WTC11 (cell line): ENCODE measurements around the gene ANKRD39. TPM values are rescaled to one million over a fixed set of nuclear protein-coding genes. Genes with fewer than 3 reads are reported as not detected.

Experiments
- ATAC-seq: fragments of 200-7000 bp; cut with Tn5 transposase; 2 replicates; pipeline ENCODE4 v1.10.0; 2021; ENCODE audit warnings: mild to moderate bottlenecking, moderate library complexity
- CTCF ChIA-PET: fragments of 300-600 bp; sonication (Branson Sonifier 250); formaldehyde crosslinking; loops from one replicate; lab custom pipeline; 2021; ENCODE audit warnings: antibody characterized with exemption; lab: Charles Lee
- POLR2A ChIA-PET: fragments of 350-600 bp; sonication (Branson Sonifier 250); formaldehyde crosslinking; loops from one replicate; lab custom pipeline; 2021; ENCODE audit warnings: antibody characterized with exemption; lab: Charles Lee
- DNase-seq: peaks from one replicate; pipeline ENCODE4 v3.0.0; 2021; ENCODE audit warnings: low spot score
- H3K27ac Mint-ChIP-seq: 2 replicates; pipeline ENCODE4 v1.8.0; 2021; ENCODE audit warnings: mixed read lengths
- H3K27me3 Mint-ChIP-seq: 2 replicates; pipeline ENCODE4 v1.8.0; 2021; ENCODE audit warnings: low read depth, mild to moderate bottlenecking, moderate library complexity, mixed read lengths
- H3K36me3 Mint-ChIP-seq: 2 replicates; pipeline ENCODE4 v1.8.0; 2021; ENCODE audit warnings: mixed read lengths
- H3K4me1 Mint-ChIP-seq: 2 replicates; pipeline ENCODE4 v1.8.0; 2022; ENCODE audit warnings: mixed read lengths
- H3K4me3 Mint-ChIP-seq: 2 replicates; pipeline ENCODE4 v1.8.0; 2021; ENCODE audit warnings: mild to moderate bottlenecking, moderate library complexity, mixed read lengths
- H3K9me3 Mint-ChIP-seq: 2 replicates; pipeline ENCODE4 v1.8.0; 2021; ENCODE audit warnings: mixed read lengths
- CREM ChIP-seq: sonication (generic); formaldehyde crosslinking; IDR thresholded peaks from 2 replicates; pipeline ENCODE4 v1.8.1; 2022; ENCODE audit warnings: mild to moderate bottlenecking, missing genetic modification reagents, moderate library complexity
- GABPB1 ChIP-seq: sonication (generic); formaldehyde crosslinking; IDR thresholded peaks from 2 replicates; pipeline ENCODE4 v1.8.1; 2023; ENCODE audit warnings: mild to moderate bottlenecking, missing genetic modification reagents
- JUN ChIP-seq: sonication (generic); formaldehyde crosslinking; IDR thresholded peaks from 2 replicates; pipeline ENCODE4 v1.8.0; 2023; ENCODE audit warnings: mild to moderate bottlenecking, missing genetic modification reagents
- NFATC4 ChIP-seq: fragments of 250-450 bp; sonication (Bioruptor Pico); IDR thresholded peaks from 2 replicates; pipeline ENCODE4 v1.9.0; 2021; ENCODE audit warnings: mild to moderate bottlenecking
- RELA ChIP-seq: sonication (generic); formaldehyde crosslinking; IDR thresholded peaks from 2 replicates; pipeline ENCODE4 v1.8.1; 2022; ENCODE audit warnings: missing genetic modification reagents, mild to moderate bottlenecking, borderline replicate concordance
- RORB ChIP-seq: fragments of 250-450 bp; sonication (Bioruptor Pico); IDR thresholded peaks from 2 replicates; pipeline ENCODE4 v1.9.0; 2021; ENCODE audit warnings: mild to moderate bottlenecking
- SMAD3 ChIP-seq: sonication (generic); formaldehyde crosslinking; IDR thresholded peaks from 2 replicates; pipeline ENCODE4 v1.8.0; 2022; ENCODE audit warnings: missing genetic modification reagents, mild to moderate bottlenecking, borderline replicate concordance
- SOX15 ChIP-seq: fragments of 250-450 bp; sonication (Bioruptor Pico); IDR thresholded peaks from 2 replicates; pipeline ENCODE4 v1.9.0; 2021; ENCODE audit warnings: mild to moderate bottlenecking
- ZNF138 ChIP-seq: sonication (generic); formaldehyde crosslinking; conservative IDR thresholded peaks from 2 replicates; pipeline ENCODE4 v1.8.1; 2022; ENCODE audit warnings: mild to moderate bottlenecking, moderate library complexity, missing genetic modification reagents
- ZNF219 ChIP-seq: sonication (generic); formaldehyde crosslinking; IDR thresholded peaks from 2 replicates; pipeline ENCODE4 v1.8.0; 2023; ENCODE audit warnings: missing genetic modification reagents, mild to moderate bottlenecking, borderline replicate concordance
- ZNF423 ChIP-seq: fragments of 250-450 bp; sonication (Bioruptor Pico); IDR thresholded peaks from 2 replicates; pipeline ENCODE4 v2.1.2; 2022; ENCODE audit warnings: mild to moderate bottlenecking, moderate library complexity
- ZNF671 ChIP-seq: fragments of 250-450 bp; sonication (Bioruptor Pico); IDR thresholded peaks from 2 replicates; pipeline ENCODE4 v1.8.0; 2021; ENCODE audit warnings: mild to moderate bottlenecking
- total RNA-seq: library from RNA; stranded (reverse); gene quantifications from 3 replicates; pipeline ENCODE4 v1.2.3, GENCODE V29; 2021
- TF ChIP-seq, protein P1 (sequence below): fragments of 250-450 bp; sonication (Bioruptor Pico); IDR thresholded peaks from 2 replicates; pipeline ENCODE4 v1.8.0; 2021; ENCODE audit warnings: mild to moderate bottlenecking
- TF ChIP-seq, protein P2 (sequence below): sonication (generic); formaldehyde crosslinking; IDR thresholded peaks from 2 replicates; pipeline ENCODE4 v1.8.1; 2023; ENCODE audit warnings: mild to moderate bottlenecking, missing genetic modification reagents
- TF ChIP-seq, protein P3 (sequence below): fragments of 250-450 bp; sonication (Bioruptor Pico); IDR thresholded peaks from 2 replicates; pipeline ENCODE4 v1.9.0; 2021; ENCODE audit warnings: mild to moderate bottlenecking, borderline replicate concordance

The ANKRD39 gene
- total RNA-seq, 1 experiment from 2014 or later: 17.9 TPM

DNA sequence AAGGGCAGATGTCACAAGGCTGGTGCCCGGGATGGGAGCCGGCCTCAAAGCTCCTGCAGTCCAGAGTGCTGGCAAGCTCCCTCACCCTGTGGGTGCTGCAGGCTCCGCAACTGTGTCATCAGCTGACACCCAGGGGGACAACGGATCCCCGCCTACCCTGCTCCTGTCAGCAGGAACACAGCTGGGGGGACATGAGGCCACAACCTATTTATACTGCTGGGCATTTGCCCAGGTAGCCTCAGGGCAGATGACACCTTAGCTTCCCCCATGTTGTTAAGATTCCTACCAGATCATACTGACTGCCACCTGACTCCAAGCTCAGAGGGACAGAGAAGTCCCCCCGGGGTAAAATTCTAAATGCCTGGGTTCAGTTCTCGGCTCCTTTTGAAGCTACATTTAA lies 15.2 kb downstream of the ANKRD39 start (continued):
- TF ChIP-seq, protein P1, sequence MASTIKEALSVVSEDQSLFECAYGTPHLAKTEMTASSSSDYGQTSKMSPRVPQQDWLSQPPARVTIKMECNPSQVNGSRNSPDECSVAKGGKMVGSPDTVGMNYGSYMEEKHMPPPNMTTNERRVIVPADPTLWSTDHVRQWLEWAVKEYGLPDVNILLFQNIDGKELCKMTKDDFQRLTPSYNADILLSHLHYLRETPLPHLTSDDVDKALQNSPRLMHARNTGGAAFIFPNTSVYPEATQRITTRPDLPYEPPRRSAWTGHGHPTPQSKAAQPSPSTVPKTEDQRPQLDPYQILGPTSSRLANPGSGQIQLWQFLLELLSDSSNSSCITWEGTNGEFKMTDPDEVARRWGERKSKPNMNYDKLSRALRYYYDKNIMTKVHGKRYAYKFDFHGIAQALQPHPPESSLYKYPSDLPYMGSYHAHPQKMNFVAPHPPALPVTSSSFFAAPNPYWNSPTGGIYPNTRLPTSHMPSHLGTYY (CRISPR knock-in tag): no peak
- TF ChIP-seq SMAD3 (CRISPR knock-in tag) (no peak), NFATC4 (CRISPR knock-in tag) (no peak), ZNF138 (CRISPR knock-in tag) (no peak)
- TF ChIP-seq, protein P2, sequence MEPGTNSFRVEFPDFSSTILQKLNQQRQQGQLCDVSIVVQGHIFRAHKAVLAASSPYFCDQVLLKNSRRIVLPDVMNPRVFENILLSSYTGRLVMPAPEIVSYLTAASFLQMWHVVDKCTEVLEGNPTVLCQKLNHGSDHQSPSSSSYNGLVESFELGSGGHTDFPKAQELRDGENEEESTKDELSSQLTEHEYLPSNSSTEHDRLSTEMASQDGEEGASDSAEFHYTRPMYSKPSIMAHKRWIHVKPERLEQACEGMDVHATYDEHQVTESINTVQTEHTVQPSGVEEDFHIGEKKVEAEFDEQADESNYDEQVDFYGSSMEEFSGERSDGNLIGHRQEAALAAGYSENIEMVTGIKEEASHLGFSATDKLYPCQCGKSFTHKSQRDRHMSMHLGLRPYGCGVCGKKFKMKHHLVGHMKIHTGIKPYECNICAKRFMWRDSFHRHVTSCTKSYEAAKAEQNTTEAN (CRISPR knock-in tag): no peak

DNA sequence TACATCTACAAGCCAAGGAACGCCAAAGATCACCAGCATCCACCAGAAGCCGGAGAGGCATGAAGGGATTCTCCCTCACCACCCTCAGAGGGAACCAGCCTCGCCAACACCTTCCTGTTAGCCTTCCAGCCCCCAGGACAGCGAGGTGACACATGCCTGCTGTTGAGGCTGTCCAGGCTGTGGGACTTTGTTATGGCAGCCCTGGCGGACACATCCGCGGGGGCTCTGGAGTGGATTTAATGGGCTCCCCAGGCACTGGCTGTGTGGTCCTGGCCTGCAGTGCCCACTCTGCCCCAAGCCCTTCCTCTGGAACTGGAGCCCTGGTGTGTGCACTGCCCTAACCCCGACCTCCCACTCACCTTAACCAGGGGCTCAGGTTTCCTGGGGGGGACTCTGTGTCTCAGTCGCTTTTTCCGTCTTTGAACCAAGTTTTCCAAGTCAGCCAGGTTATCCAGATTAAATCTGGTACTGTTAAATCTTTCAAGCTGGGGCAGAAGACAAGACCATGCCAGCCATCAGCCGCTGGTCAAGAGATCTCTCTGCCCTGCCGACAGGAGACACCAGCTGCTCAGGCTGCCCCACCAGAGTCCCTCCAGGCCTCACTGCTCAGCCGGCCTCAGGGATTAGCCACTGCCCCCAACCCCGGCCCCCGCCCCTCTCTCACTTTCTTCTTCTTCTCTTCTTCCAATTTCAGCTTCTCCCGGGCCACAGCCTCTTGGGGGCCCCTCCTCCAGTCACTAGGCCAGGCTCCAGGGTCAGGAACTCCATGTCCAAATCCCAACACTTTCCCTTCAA lies 15.9 kb downstream of the ANKRD39 start:
- no peak for DNase-seq
- H3K4me3 Mint-ChIP-seq: no peak overlapping the region
- no peaks in the 10 kb centered on the region for H3K9me3 Mint-ChIP-seq
- ATAC-seq: no peak
- ChIA-PET POLR2A (no interaction called here), CTCF (interaction anchor here (0.9 to 2.3 kb wide), 10 partner anchors 9 to 143 kb away, joined by 3 to 11 read pairs (median 4); partner anchors contain the start of genes ANKRD39 and CNNM3)
- TF ChIP-seq ZNF423 (no peak), SOX15 (CRISPR knock-in tag) (no peak), ZNF671 (CRISPR knock-in tag) (no peak), CREM (no peak), GABPB1 (CRISPR knock-in tag) (no peak), RORB (CRISPR knock-in tag) (no peak), JUN (CRISPR knock-in tag) (no peak), ZNF219 (CRISPR knock-in tag) (no peak)
- TF ChIP-seq, protein P3, sequence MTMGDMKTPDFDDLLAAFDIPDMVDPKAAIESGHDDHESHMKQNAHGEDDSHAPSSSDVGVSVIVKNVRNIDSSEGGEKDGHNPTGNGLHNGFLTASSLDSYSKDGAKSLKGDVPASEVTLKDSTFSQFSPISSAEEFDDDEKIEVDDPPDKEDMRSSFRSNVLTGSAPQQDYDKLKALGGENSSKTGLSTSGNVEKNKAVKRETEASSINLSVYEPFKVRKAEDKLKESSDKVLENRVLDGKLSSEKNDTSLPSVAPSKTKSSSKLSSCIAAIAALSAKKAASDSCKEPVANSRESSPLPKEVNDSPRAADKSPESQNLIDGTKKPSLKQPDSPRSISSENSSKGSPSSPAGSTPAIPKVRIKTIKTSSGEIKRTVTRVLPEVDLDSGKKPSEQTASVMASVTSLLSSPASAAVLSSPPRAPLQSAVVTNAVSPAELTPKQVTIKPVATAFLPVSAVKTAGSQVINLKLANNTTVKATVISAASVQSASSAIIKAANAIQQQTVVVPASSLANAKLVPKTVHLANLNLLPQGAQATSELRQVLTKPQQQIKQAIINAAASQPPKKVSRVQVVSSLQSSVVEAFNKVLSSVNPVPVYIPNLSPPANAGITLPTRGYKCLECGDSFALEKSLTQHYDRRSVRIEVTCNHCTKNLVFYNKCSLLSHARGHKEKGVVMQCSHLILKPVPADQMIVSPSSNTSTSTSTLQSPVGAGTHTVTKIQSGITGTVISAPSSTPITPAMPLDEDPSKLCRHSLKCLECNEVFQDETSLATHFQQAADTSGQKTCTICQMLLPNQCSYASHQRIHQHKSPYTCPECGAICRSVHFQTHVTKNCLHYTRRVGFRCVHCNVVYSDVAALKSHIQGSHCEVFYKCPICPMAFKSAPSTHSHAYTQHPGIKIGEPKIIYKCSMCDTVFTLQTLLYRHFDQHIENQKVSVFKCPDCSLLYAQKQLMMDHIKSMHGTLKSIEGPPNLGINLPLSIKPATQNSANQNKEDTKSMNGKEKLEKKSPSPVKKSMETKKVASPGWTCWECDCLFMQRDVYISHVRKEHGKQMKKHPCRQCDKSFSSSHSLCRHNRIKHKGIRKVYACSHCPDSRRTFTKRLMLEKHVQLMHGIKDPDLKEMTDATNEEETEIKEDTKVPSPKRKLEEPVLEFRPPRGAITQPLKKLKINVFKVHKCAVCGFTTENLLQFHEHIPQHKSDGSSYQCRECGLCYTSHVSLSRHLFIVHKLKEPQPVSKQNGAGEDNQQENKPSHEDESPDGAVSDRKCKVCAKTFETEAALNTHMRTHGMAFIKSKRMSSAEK (CRISPR knock-in tag): no peak
- no peaks in the 10 kb centered on the region for H3K27me3 Mint-ChIP-seq
- 0 out of 2 replicates have a peak, but pooled peaks cover 6% of the 10 kb centered on the region for H3K36me3 Mint-ChIP-seq
- peak overlapping the region; percentile 60; the same call in 1 of the 2 replicates for H3K27ac Mint-ChIP-seq
- H3K4me1 Mint-ChIP-seq: peaks cover 11% of the 10 kb centered on the region

DNA sequence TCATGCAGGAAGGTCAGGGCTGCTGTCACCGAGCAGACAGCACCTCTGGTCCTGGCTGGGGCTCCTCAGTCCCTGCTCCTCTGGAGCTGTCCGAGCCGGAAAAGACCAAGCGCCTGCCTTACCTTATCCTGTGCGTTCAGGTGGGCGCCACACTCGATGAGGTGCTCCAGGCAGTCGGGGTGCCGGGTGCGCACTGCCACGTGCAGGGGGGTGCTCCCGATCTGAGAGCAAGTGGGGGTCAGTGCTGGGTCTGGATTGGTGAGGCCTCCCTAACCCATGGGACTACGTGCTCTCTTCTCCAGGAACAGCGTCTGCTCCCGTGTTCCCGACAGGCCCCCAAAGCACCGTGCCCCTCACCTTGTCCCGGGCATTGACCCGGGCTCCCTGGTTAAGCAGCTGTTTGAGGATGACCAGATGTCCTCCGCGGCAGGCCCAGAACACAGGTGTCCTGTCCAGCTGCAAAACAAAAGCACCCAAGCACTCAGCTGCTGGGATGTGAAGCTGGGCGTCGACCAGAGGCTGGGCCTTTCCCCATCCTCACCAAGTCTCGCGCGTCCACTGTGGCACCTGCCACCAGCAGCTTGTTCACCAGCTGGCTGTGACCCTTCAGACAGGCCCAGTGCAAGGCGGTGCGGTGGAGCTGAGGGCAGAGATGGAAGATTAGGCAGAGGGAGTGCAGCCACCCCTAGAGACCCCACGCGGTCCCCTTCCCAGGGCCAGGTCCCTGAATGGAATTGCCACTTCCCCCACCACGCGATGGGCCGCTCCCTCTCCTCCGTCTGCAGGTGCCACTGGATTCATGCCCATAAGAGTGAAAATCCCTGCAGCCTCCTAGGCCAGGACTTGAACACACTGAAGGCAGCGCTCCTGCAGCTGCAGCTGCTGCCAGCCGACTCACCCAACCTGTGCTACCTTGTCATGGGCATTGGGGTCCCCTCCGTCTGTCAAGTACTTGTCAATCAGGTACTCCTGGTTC lies 17.7 kb downstream of the ANKRD39 start:
- Mint-ChIP-seq H3K36me3 (peaks cover 10% of the 10 kb centered on the region), H3K4me3 (no peak overlapping the region), H3K27ac (0 out of 2 replicates have a peak overlapping the region, but pooled peaks have one; percentile 27), H3K9me3 (no peaks in the 10 kb centered on the region), H3K4me1 (peaks cover 11% of the 10 kb centered on the region), H3K27me3 (no peaks in the 10 kb centered on the region)
- ATAC-seq (no peak), DNase-seq (no peak)
- no peak for TF ChIP-seq RELA (CRISPR knock-in tag)
- POLR2A ChIA-PET: interaction anchor here (1.2 kb wide), 1 partner anchor 18 kb away, joined by 5 read pairs; the partner anchor contains the start of gene ANKRD39
- CTCF ChIA-PET: interaction anchor here (1.0 to 2.9 kb wide), 5 partner anchors 16 to 290 kb away, joined by 3 to 8 read pairs (median 4); partner anchors contain the start of genes ANKRD39 and LMAN2L
